GM12878 (cell line): ENCODE measurements around the gene MGAT2. TPM values are rescaled to one million over a fixed set of nuclear protein-coding genes. Genes with fewer than 3 reads are reported as not detected.

Experiments used
- ATAC-seq: fragments of 200-7000 bp; cut with Tn5 transposase; 3 replicates; pipeline ENCODE4 v1.9.1; 2020; ENCODE audit warnings: mild to moderate bottlenecking, moderate library complexity
- BruUV-seq: library from RNA; stranded (reverse); fragments of 400-500 nt; replicated peaks from 2 replicates; lab custom pipeline; 2021; lab: Mats Ljungman, UMichigan
- CTCF ChIA-PET: fragments of 300-600 bp; sonication (Branson Sonifier 250); formaldehyde crosslinking; extraction: SDS; loops from one replicate; lab custom pipeline; 2021; ENCODE audit warnings: inconsistent platforms; lab: Yijun Ruan, JAX
- POLR2A ChIA-PET: fragments of 350-600 bp; formaldehyde crosslinking; extraction: SDS; loops from one replicate; lab custom pipeline; 2021; ENCODE audit warnings: inconsistent platforms; lab: Charles Lee
- RAD21 ChIA-PET: fragments of 300-600 bp; sonication (Branson Sonifier 250); formaldehyde crosslinking; loops from one replicate; lab custom pipeline; 2023; ENCODE audit warnings: antibody characterized with exemption; ENCODE audit not compliant: unreplicated experiment; lab: Charles Lee
- SMC1A ChIA-PET: fragments of 300-600 bp; sonication (Branson Sonifier 250); formaldehyde crosslinking; loops from one replicate; lab custom pipeline; 2023; ENCODE audit not compliant: unreplicated experiment, uncharacterized antibody; lab: Charles Lee
- DNase-seq: peaks from one replicate; pipeline ENCODE4 v3.0.0-alpha.2; 2011; ENCODE audit warnings: low read depth, low spot score
- FAIRE-seq: peaks from 3 replicates; lab custom pipeline; 2011; peaks lifted over from hg19 to GRCh38; lab: Jason Lieb, UNC
- H2AFZ ChIP-seq: 2 replicates; pipeline ENCODE4 v1.6.0; 2011; ENCODE audit warnings: low read depth, low read length, control low read depth; ENCODE audit not compliant: control insufficient read depth
- H3K27ac ChIP-seq: 2 replicates; pipeline ENCODE4 v1.5.1; 2011; ENCODE audit warnings: control low read depth; ENCODE audit not compliant: control insufficient read depth, insufficient read depth
- H3K27me3 ChIP-seq, 2 experiments: replicated peaks in 1 of 2; 2 replicates each; pipeline versions ENCODE4 v1.6.0 to v1.6.1; 2011; ENCODE audit warnings: low read length in 1 of 2; ENCODE audit not compliant: control insufficient read depth in 2 of 2, insufficient read depth in 2 of 2
- H3K36me3 ChIP-seq, 2 experiments: 2 replicates each; pipeline ENCODE4 v1.5.1; 2011; ENCODE audit warnings: low read length in 1 of 2; ENCODE audit not compliant: control insufficient read depth in 2 of 2, insufficient read depth in 2 of 2
- H3K4me1 ChIP-seq: 2 replicates; pipeline ENCODE4 v1.6.1; 2011; ENCODE audit warnings: mild to moderate bottlenecking, low read length, moderate library complexity, mixed read lengths; ENCODE audit not compliant: control insufficient read depth, insufficient read depth
- H3K4me2 ChIP-seq: 2 replicates; pipeline ENCODE4 v1.6.0; 2011; ENCODE audit warnings: control low read depth; ENCODE audit not compliant: control insufficient read depth, insufficient read depth
- H3K4me3 ChIP-seq: fragments of 200-600 bp; sonication (generic); 2 replicates; pipeline ENCODE4 v1.5.1; 2016
- H3K79me2 ChIP-seq: 2 replicates; pipeline ENCODE4 v1.6.0; 2011; ENCODE audit warnings: low read length; ENCODE audit not compliant: control insufficient read depth, insufficient read depth
- H3K9ac ChIP-seq: 2 replicates; pipeline ENCODE4 v1.8.0; 2011; ENCODE audit warnings: low read length, control low read depth, mixed read lengths; ENCODE audit not compliant: control insufficient read depth, insufficient read depth
- H3K9me3 ChIP-seq: replicated peaks from 3 replicates; pipeline ENCODE4 v1.5.1; 2011; ENCODE audit warnings: mild to moderate bottlenecking, low read length; ENCODE audit not compliant: control insufficient read depth, insufficient read depth
- H4K20me1 ChIP-seq: 2 replicates; pipeline ENCODE4 v1.6.0; 2011; ENCODE audit not compliant: control insufficient read depth, insufficient read depth
- CTCF ChIP-seq, 3 experiments: IDR thresholded peaks in 2 of 3; conservative IDR thresholded peaks in 1 of 3; 2 replicates each; pipeline ENCODE4 v1.5.1; 2011; ENCODE audit warnings: low read depth in 3 of 3, low read length in 3 of 3, mild to moderate bottlenecking in 3 of 3, control low read depth in 2 of 3, moderate library complexity in 2 of 3, inconsistent platforms in 1 of 3, mixed read lengths in 1 of 3; ENCODE audit not compliant: control insufficient read depth in 2 of 3, insufficient read depth in 1 of 3; ENCODE audit errors: extremely low read depth in 1 of 3
- E2F8 ChIP-seq: fragments of 450-650 bp; IDR thresholded peaks from 2 replicates; pipeline ENCODE4 v1.6.1; 2018; ENCODE audit warnings: mild to moderate bottlenecking, low read depth, moderate library complexity; ENCODE audit not compliant: partially characterized antibody
- EP300 ChIP-seq, 2 experiments: fragments of 150-350 bp in 1 of 2; IDR thresholded peaks; 2 replicates each; pipeline ENCODE4 v1.6.1; 2011 to 2012; ENCODE audit warnings: low read depth in 2 of 2, low read length in 2 of 2, borderline replicate concordance in 1 of 2, improper control_type of control experiment in 1 of 2, inconsistent platforms in 1 of 2; ENCODE audit not compliant: control insufficient read depth in 1 of 2
- RAD21 ChIP-seq: IDR thresholded peaks from 2 replicates; pipeline ENCODE4 v1.6.1; 2011; ENCODE audit warnings: mild to moderate bottlenecking, low read depth, low read length, moderate library complexity; ENCODE audit not compliant: insufficient read depth
- WGBS: methylation state at CpG from one replicate; pipeline ENCODE4 v1.1.6; 2016; ENCODE audit warnings: low lambda C conversion rate; ENCODE audit not compliant: insufficient replicate concordance, insufficient coverage; ENCODE audit errors: missing lambda C conversion rate; 5-methylcytosine and 5-hydroxymethylcytosine counted together
- in situ Hi-C: fragments of 300-500 bp; cut with MboI; formaldehyde crosslinking; loops from 9 replicates; pipeline ENCODE4 v1.14.3; 2018; ENCODE audit warnings: mixed read lengths
- intact Hi-C: fragments of 100-400 bp; cut with micrococcal nuclease; formaldehyde crosslinking; loops from one replicate; pipeline ENCODE4 v1.14.2; 2022; ENCODE audit not compliant: unreplicated experiment
- polyA plus RNA-seq, 11 experiments: library from polyadenylated mRNA; depleted of rRNA in 4 of 11; unstranded in 6 of 11; stranded (reverse) in 5 of 11; fragments of >200 nt; fragmentation: Nextera tagmentation in 4 of 11; fragmentation: Illumina TruSeq in 1 of 11; extraction: Ambion mirVana in 4 of 11; extraction: Trizol in 1 of 11; gene quantifications; 1 replicate in 1 of 11; 2 replicates in 10 of 11; pipeline versions ENCODE4 v1.2.1 to v1.2.3, GENCODE V29; 2011 to 2016; ENCODE audit warnings: inconsistent platforms in 2 of 11, missing spikeins in 2 of 11, low read depth in 1 of 11
- total RNA-seq, 4 experiments: library from RNA; depleted of rRNA in 3 of 4; stranded (reverse); fragments of >200 nt in 3 of 4; fragmentation: Illumina TruSeq in 1 of 4; extraction: Trizol in 1 of 4; gene quantifications; 2 replicates each; pipeline versions ENCODE4 v1.2.1 to v1.2.3, GENCODE V29; 2013 to 2021

Gene MGAT2
- total and polyA plus RNA-seq, 10 of the 15 experiments (the other 5 are each of a cell fraction or from before 2014, with no cell fraction given) = 0.03 to 51.8 (median 38.0) TPM; not detected in 1

GRCh38 chr14:49607583-49607982 lies 13.0 kb upstream of the MGAT2 start:
- peaks cover 2 to 8% of the 10 kb centered on the region in 2 experiments; a peak in 3 of 4 replicates for H3K36me3 ChIP-seq
- ATAC-seq (no peak), DNase-seq (no peak), FAIRE-seq (no peak)
- no peaks in the 10 kb centered on the region for H3K4me1 ChIP-seq
- H4K20me1 ChIP-seq = no peaks in the 10 kb centered on the region
- peaks cover 17% of the 10 kb centered on the region for H3K79me2 ChIP-seq
- no peak overlapping the region for H3K4me2 ChIP-seq
- no peak overlapping the region for H3K27ac ChIP-seq
- WGBS = 98% methylated on average over 6 of the region's 6 CpGs
- no peak for TF ChIP-seq EP300 (IDR thresholded peaks at IDR 0.05; ENCODE audit: borderline replicate concordance in 1 of 2, control insufficient read depth in 1 of 2, low read depth in 2 of 2, low read length in 2 of 2)
- TF ChIP-seq E2F8 = no peak
- TF ChIP-seq CTCF (IDR thresholded peaks at IDR 0.05 in 2 of 3, conservative IDR thresholded peaks at IDR 0.05 in 1 of 3; ENCODE audit: control insufficient read depth in 2 of 3, extremely low read depth in 1 of 3, insufficient read depth in 1 of 3, low read depth in 3 of 3, low read length in 3 of 3) = no peak
- no peak for TF ChIP-seq RAD21
- H2AFZ ChIP-seq = no peak overlapping the region
- H3K4me3 ChIP-seq = no peak overlapping the region
- CTCF ChIA-PET = interaction anchor here (0.8 kb wide), 2 partner anchors 9 to 13 kb away, joined by 3 to 4 read pairs; partner anchors contain the start of genes LRR1 and RPL36AL
- in situ Hi-C loops (no loop called here), intact Hi-C loops (no loop called here)
- no peaks in the 10 kb centered on the region for H3K27me3 ChIP-seq
- no peak overlapping the region for H3K9ac ChIP-seq
- SMC1A ChIA-PET = interaction anchor here (0.9 to 1.2 kb wide), 2 partner anchors 9 to 13 kb away, joined by 3 to 4 read pairs; partner anchors contain the start of gene LRR1
- BruUV-seq = no TSS peak
- POLR2A ChIA-PET = interaction anchor here (1.4 to 2.0 kb wide), 2 partner anchors 12 to 17 kb away, joined by 4 to 8 read pairs; partner anchors contain the start of genes MGAT2 and RPL36AL
- no peaks in the 10 kb centered on the region for H3K9me3 ChIP-seq
- RAD21 ChIA-PET = interaction anchor here (0.8 kb wide), 1 partner anchor 12 kb away, joined by 3 read pairs; the partner anchor contains the start of gene RPL36AL
